ENCODE measurements around the gene KIAA1958. TPM values are rescaled to one million over a fixed set of nuclear protein-coding genes. Genes with fewer than 3 reads are reported as not detected.

The KIAA1958 gene
- total and polyA plus RNA-seq, 2 experiments from 2014 or later, result 9.9 to 20.1 TPM

DNA sequence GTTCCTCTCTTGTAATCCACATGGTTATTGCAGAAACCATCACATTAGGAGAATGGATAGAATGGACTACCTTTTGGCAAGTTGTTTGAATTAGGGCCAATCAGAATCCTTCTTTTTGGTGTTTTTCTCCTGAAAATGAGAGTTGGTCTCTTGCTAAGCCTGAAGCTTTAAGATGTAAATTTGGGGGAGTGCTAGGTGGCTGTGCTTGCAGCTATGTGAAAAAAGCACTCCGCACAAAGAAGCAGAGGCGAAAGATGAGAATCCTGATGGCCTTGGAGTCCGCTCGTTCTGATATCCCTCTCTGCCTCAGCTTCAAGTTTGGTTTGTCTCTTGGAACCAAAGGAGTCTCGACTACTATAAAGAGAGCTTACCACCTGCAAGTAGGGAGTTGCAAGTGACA is 167.7 kb downstream of the KIAA1958 start:
- Histone ChIP-seq H3K4me1 (ENCODE audit: low read depth) (no peaks in the 10 kb centered on the region), H3K36me3 (no peaks in the 10 kb centered on the region), H3K27ac (peak overlapping the region; percentile 51), H3K27me3 (no peaks in the 10 kb centered on the region), H3K9me3 (ENCODE audit: low read depth) (no peaks in the 10 kb centered on the region), H3K4me3 (no peak overlapping the region)
- TF ChIP-seq, protein P1, sequence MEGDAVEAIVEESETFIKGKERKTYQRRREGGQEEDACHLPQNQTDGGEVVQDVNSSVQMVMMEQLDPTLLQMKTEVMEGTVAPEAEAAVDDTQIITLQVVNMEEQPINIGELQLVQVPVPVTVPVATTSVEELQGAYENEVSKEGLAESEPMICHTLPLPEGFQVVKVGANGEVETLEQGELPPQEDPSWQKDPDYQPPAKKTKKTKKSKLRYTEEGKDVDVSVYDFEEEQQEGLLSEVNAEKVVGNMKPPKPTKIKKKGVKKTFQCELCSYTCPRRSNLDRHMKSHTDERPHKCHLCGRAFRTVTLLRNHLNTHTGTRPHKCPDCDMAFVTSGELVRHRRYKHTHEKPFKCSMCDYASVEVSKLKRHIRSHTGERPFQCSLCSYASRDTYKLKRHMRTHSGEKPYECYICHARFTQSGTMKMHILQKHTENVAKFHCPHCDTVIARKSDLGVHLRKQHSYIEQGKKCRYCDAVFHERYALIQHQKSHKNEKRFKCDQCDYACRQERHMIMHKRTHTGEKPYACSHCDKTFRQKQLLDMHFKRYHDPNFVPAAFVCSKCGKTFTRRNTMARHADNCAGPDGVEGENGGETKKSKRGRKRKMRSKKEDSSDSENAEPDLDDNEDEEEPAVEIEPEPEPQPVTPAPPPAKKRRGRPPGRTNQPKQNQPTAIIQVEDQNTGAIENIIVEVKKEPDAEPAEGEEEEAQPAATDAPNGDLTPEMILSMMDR (IDR thresholded peaks at IDR 0.05; ENCODE audit: low read depth, low read length), result no peak
- DNase-seq (ENCODE audit: low read depth in 1 of 2, low spot score in 1 of 2), result no peak

DNA sequence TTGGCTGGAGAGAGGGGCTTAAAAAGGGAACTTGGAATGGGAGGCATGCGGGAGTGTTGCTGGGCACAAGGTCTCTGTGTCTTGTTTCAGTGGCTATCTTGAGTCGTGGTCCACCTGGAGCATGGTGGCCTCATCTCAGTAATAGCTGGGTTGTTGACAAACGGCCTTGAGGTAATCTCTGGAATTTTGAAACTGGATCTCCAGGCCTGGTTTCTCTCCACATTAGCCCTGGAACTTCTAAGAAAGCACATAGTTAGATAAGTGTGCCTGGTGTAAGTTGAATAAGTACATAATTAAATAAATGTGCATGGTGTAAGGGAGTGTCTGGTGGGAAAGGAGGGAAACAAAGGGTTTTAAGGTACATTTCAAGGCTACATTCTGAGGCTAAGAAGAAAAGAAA is 169.0 kb downstream of the KIAA1958 start:
- H3K27ac ChIP-seq, result peak overlapping the region; percentile 51

DNA sequence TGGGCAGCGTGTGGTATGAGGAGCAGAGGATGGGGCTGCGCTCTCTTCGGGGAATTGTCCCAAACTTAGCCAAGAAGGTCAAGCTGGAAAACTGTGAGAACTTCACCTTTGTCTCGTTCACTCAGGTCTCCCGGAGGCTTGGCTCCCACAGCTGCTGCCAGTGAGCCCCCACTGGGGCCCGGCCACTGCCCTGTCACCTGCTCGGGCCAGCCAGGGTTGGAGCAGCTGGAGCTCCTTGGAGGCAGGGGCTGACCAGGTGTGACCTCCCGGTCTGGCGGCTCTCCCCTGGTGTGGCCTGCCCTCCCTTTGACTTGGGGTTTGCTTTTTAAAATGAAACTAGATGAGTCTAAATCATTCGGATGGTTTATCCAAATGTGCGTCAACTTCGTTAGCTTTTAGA is 173.3 kb downstream of the KIAA1958 start:
- Histone ChIP-seq H3K9me3 (ENCODE audit: low read depth) (no peaks in the 10 kb centered on the region), H3K36me3 (no peaks in the 10 kb centered on the region), H3K4me3 (no peak overlapping the region), H3K4me1 (ENCODE audit: low read depth) (no peaks in the 10 kb centered on the region), H3K27ac (no peak overlapping the region), H3K27me3 (no peaks in the 10 kb centered on the region)
- TF ChIP-seq, protein P1 (IDR thresholded peaks at IDR 0.05; ENCODE audit: low read depth, low read length), result no peak
- no peak for DNase-seq (ENCODE audit: low read depth in 1 of 2, low spot score in 1 of 2)

More for the DNA sequence above, 169.0 kb downstream of the KIAA1958 start:
- Histone ChIP-seq H3K9me3 (ENCODE audit: low read depth) (no peaks in the 10 kb centered on the region), H3K27me3 (no peaks in the 10 kb centered on the region), H3K36me3 (no peaks in the 10 kb centered on the region), H3K4me3 (no peak overlapping the region), H3K4me1 (ENCODE audit: low read depth) (no peaks in the 10 kb centered on the region)
- DNase-seq (ENCODE audit: low read depth in 1 of 2, low spot score in 1 of 2), result no peak
- TF ChIP-seq, protein P1 (IDR thresholded peaks at IDR 0.05; ENCODE audit: low read depth, low read length), result no peak

DNA sequence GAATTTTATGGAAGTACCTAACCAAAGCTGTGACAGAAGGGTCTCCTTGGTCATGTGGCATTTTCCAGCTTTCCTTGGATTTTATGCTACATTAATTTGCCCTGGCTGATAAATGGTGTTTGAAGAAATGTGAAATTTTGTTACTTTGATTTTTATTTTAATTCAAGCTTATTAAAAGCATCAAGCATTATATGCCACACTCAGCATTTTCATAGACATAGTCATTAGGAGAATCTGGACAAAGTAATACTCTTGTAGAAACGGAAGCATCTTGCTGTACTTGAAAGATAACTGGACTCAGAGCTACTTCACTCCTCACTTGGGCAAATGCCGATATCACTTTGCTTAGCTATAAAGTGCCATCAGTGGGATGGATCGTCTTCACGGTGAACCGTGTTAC is 177.1 kb downstream of the KIAA1958 start:
- no peak for DNase-seq (ENCODE audit: low read depth in 1 of 2, low spot score in 1 of 2)
- H3K4me1 ChIP-seq (ENCODE audit: low read depth), result no peaks in the 10 kb centered on the region
- H3K9me3 ChIP-seq (ENCODE audit: low read depth), result no peaks in the 10 kb centered on the region
- H3K4me3 ChIP-seq, result no peak overlapping the region
- no peaks in the 10 kb centered on the region for H3K27me3 ChIP-seq
- no peak overlapping the region for H3K27ac ChIP-seq
- no peaks in the 10 kb centered on the region for H3K36me3 ChIP-seq
- TF ChIP-seq, protein P1 (IDR thresholded peaks at IDR 0.05; ENCODE audit: low read depth, low read length), result no peak

DNA sequence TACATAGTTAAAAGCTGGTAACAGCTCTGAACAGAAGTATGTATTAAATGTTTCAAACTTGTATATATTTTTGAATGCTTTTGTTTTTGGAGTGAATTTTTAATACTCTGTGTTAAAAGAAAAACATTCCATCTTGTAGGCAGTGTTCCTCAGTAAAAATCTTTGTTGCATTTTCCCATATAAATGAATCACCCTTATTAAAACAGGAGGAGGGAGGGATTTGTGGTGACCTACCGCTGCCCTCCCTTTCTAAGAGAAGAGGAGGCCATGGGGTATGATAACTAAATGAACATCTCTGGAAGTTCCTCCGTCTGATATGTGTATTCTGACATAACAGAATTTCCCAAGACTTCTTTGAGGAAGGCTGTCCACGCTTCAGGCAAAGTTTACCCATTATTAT is 177.9 kb downstream of the KIAA1958 start:
- Histone ChIP-seq H3K27ac (no peak overlapping the region), H3K9me3 (ENCODE audit: low read depth) (no peaks in the 10 kb centered on the region), H3K4me1 (ENCODE audit: low read depth) (no peaks in the 10 kb centered on the region), H3K27me3 (no peaks in the 10 kb centered on the region), H3K36me3 (no peaks in the 10 kb centered on the region), H3K4me3 (no peak overlapping the region)
- TF ChIP-seq, protein P1 (IDR thresholded peaks at IDR 0.05; ENCODE audit: low read depth, low read length), result no peak
- DNase-seq (ENCODE audit: low read depth in 1 of 2, low spot score in 1 of 2), result no peak

DNA sequence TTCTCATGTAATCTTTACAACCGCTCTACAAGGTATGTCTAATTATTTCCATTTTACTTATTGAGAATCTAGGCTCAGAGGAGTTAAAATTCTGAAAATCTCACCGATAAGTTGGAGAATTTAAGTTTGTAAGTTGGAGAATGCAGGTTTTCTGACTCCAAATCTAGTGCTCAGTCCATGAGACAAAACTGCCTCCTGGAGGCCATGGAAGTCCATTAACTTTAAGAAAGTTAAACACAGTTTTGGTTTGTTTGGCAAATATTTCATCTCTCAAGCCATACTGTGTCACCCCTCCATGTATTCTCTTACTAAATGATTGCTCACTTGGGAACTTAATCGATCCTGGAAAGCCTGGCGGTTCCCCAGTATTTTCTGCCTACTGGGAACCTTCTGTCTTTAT is 178.7 kb downstream of the KIAA1958 start:
- peak in 1 of 2 donors; percentile 27 for DNase-seq (ENCODE audit: low read depth in 1 of 2, low spot score in 1 of 2)

More for the DNA sequence above, 178.7 kb downstream of the KIAA1958 start:
- no peak overlapping the region for H3K4me3 ChIP-seq
- no peaks in the 10 kb centered on the region for H3K4me1 ChIP-seq (ENCODE audit: low read depth)
- TF ChIP-seq, protein P1 (IDR thresholded peaks at IDR 0.05; ENCODE audit: low read depth, low read length), result peak; percentile 17
- no peaks in the 10 kb centered on the region for H3K9me3 ChIP-seq (ENCODE audit: low read depth)
- no peaks in the 10 kb centered on the region for H3K27me3 ChIP-seq
- no peak overlapping the region for H3K27ac ChIP-seq
- H3K36me3 ChIP-seq, result no peaks in the 10 kb centered on the region

Data from cardiac muscle cell (in vitro differentiated cells and primary cell).